HG03575 (cell line): ENCODE measurements around the gene MBD6.
"Not testable (repeated sequence)": the region's sequence is repeated elsewhere in the genome, so short reads cannot be mapped to it uniquely, and the experiment has no call there.

Experiments
- ATAC-seq: cut with Tn5 transposase; IDR thresholded peaks from one replicate; pipeline ENCODE4 v1.9.1; 2021; ENCODE audit not compliant: unreplicated experiment, insufficient number of reproducible peaks, low FRiP score; ENCODE audit errors: extremely low read depth

The MBD6 gene

DNA sequence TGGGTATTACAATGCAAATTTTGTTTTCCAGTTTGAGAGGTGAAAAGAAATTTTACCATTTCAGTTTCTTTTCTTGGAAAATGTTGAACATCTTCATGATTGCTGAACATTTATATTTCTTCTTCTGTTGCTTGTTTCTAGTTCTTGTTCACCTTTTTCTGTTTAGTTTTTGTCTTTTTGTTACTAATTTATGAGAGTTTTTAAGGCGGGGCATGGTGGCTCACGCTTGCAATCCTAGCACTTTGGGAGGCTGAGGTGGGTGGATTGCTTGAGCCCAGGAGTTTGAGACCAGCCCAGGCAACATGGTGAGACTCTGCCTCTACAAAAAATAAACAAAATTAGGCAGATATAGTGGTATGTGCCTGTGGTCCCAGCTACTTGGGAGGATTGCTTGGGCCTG, 37.9 kb downstream of the MBD6 start:
- ATAC-seq: no peak

DNA sequence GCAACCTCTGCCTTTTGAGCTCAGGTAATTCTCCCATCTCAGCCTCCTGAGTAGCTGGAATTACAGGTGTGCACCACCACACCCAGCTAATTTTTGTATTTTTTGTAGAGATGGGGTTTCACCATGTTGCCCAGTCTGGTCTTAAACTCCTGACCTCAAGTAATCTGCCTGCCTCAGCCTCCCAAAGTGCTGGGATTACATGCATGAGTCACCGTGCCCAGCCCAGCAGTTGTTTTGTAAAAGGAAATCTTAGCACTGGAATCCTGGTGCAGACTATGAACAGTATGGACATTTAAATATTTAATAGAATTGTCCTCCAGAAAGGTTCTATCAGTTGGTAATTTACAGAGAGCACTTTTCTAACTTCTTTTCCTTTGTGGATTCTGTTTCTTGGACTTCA, 38.5 kb downstream of the MBD6 start:
- ATAC-seq: not testable (repeated sequence)

DNA sequence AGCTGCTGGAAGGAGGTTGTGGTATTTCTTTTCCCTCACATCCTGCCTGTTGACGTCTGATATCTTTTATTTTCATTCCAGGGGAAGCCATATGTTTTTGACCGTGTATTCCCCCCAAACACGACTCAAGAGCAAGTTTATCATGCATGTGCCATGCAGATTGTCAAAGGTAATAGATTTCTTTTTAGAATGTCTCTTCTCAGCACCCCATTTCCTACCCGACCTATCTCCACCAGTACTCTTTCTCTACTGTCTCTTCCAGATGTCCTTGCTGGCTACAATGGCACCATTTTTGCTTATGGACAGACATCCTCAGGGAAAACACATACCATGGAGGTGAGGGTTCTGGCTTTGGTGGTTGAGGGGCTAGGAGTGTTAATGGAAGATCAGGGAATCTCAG, 40.7 kb downstream of the MBD6 start:
- no peak for ATAC-seq

DNA sequence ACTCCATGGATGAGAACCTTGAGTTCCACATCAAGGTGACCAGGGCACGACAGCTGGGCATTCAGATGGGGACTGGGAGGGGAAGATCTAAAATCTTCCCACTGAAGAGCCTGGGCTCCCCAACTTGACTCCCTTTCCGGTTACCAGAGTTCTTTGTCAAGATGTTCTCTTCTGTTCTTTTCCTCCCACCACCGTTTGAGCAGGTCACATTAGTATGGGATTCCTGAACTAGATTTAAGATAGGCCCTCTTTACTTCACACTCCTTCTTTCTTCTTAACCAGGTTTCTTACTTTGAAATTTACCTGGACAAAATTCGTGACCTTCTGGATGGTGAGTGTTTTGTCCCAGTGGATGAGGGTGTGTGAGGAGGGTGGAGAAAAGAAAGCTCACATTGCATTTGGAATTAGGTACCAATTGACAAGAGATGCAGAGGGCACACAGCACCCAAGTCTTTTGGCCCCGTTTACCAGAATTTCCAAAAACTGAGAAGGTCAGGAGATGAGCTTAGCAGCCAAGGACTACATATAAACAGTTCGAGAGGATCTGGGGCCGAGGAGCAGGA, 41.6 kb downstream of the MBD6 start:
- no peak for ATAC-seq

DNA sequence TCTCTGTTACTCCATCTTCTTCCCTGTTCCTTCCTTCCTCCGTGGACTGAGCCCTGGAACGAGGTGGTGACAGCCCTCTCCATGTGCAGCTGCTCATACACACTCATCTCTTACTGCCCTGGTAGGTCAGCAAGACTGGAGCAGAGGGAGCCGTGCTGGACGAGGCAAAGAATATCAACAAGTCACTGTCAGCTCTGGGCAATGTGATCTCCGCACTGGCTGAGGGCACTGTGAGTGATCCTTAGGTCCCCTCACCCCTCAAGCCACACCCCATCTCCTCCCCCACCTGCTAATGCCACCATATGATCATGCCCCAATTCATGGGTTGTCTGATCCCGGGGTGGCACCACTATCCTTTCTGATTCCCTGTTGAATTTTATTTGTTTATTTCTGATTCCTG, 46.2 kb downstream of the MBD6 start:
- no peak for ATAC-seq

DNA sequence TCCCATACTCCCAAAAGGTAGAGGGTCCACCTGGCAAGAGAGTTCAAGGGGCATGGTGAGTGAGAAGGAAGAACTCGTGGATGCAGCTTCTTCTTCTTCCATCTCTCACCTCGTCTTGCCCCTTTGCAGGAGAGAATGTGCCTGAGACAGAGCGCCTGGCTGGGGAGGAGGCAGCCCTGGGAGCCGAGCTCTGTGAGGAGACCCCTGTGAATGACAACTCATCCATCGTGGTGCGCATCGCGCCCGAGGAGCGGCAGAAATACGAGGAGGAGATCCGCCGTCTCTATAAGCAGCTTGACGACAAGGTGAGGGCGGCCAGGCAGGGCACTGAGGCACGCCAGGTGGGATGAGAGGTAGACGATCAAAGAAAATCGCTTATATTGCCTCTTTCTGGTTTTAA, 47.2 kb downstream of the MBD6 start:
- ATAC-seq: no peak

DNA sequence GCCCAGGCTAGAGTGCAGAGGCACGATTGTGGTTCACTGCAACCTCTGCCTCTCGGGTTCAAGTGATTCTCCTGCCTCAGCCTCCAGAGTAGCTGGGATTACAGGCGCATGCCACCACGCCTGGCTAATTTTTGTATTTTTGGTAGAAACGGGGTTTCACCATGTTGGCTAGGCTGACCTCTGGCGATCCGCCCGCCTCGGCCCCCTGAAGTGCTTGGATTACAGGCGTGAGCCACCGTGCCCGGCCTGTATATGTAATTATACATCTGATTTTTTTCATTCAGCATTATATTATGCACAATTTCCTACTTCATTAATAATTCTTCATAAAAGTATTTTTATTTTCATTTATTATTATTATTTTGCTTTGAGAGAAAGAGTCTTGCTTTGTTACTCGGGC, 47.8 kb downstream of the MBD6 start:
- ATAC-seq: not testable (repeated sequence)

DNA sequence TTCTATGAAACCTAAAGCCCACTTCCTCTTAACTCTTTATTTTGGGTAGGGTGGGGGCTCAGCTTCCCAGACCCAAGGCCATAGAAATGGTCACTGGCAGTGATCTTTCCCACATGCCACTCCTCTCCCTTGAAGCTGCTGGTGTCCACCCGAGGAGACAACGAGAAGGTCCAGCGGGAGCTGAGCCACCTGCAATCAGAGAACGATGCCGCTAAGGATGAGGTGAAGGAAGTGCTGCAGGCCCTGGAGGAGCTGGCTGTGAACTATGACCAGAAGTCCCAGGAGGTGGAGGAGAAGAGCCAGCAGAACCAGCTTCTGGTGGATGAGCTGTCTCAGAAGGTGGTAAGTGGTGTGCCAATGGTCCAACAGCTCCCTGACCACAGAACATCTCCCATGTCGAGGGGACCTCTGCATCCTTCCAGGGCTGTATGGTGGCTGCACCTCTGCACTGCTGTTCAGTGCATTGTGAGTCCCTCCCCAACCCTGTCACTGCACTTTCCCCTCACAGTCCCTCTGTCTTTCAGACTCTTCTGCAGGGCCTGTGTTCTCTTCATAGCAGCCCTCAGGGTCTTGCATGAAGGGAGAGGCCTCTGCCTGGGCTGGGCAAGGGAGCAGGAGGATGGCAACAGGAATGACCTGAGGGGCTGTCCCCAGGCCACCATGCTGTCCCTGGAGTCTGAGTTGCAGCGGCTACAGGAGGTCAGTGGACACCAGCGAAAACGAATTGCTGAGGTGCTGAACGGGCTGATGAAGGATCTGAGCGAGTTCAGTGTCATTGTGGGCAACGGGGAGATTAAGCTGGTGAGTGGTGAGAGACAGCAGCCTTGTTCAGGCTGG, 49.5 kb downstream of the MBD6 start:
- ATAC-seq: no peak

DNA sequence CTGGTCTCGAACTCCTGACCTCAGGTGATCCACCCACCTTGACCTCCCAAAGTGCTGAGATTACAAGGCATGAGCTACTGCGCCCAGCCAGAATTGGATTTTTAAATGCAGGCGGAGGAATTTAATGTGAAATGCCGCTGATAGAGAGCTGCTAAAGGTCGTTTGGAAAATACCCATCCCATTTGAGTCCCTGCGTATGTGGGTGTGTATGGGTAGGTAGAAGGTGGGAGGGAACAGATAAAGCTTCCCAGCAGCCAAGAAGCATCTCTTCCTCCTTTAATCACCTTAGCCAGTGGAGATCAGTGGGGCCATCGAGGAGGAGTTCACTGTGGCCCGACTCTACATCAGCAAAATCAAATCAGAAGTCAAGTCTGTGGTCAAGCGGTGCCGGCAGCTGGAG, 52.2 kb downstream of the MBD6 start:
- no peak for ATAC-seq

DNA sequence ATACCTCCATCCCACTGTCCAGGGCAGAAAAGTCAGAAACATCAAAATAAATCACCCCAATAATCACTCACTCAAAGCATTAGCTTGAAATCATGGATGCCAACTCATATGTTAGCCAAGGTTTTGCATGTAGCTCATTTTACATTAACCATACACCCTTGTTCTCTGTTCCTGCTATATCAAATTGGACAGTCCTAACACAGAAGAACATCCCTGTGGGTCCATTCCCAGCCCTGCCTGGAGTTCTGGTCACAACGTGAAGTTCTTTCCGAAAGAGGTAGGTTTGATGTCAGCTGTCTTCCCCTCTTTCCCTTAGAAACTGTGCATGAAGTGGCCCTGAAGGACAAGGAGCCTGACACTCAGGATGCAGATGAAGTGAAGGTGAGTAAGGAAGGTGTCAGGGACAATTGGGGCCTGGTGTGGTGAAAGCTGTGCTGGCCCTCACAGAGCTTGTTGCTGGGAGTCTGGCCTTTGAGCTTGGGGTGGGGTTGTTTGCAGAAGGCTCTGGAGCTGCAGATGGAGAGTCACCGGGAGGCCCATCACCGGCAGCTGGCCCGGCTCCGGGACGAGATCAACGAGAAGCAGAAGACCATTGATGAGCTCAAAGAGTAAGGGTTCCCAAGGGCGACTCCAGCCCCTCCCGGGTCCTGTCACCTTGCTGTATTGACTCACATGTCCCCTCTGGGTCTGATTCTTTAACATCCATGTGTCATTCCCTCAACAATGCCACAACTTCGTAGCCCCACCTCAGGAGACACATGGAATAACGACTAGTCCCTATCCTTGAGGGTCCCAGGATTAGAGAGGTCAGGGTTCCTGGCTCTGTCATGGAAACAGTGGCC, 53.4 kb downstream of the MBD6 start:
- ATAC-seq: no peak

DNA sequence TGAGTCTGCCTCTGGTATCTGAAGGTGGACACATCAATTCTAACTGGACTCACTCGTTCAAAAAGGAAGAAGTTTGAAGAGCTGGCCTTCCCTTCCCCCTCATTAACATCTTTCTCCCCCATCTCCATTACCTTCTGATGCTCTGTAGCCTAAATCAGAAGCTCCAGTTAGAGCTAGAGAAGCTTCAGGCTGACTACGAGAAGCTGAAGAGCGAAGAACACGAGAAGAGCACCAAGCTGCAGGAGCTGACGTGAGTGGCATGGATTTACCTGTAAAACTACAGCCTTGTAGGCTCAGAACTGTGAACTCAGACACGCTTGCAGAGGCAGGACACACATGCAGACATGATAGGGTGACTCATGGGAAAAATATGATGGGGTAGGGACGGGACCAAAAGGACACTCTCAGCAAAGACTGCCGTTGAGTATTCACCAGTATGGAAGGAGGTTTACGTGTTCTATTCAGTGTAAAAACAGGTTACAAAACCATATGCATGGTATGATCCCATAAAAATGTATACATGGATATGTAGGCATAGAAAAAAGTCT, 54.1 kb downstream of the MBD6 start:
- no peak for ATAC-seq

DNA sequence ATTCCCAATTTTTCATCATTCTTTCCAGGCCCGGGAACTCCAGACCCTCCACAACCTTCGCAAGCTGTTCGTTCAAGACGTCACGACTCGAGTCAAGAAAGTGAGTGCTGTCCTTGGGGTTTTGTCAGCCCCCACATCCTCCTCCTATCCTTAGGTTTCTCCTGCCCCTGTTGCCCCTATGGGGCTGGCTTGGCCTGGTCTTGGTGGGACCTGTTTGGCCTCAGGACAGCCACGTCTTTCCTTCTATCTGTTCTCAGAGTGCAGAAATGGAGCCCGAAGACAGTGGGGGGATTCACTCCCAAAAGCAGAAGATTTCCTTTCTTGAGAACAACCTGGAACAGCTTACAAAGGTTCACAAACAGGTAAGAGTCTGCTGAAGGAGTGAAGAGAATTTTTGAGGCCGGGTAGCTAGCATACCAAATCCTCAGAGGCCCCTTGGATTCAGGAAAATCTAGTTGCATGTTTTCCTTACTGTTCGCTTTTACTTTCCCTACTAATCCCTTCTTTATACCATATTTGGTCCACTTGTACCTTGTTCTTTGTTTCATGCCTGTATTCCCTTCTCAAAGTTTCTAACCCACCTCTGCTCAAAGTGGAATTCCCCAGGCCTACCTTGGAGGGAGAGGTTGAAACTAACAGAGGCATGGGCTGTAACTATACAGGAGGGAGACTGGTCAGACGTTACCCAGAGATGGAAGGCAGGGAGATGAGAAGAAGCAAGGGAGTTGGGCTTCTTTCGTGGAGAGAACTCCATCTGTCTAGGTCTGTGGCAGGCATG, 55.5 kb downstream of the MBD6 start:
- no peak for ATAC-seq

DNA sequence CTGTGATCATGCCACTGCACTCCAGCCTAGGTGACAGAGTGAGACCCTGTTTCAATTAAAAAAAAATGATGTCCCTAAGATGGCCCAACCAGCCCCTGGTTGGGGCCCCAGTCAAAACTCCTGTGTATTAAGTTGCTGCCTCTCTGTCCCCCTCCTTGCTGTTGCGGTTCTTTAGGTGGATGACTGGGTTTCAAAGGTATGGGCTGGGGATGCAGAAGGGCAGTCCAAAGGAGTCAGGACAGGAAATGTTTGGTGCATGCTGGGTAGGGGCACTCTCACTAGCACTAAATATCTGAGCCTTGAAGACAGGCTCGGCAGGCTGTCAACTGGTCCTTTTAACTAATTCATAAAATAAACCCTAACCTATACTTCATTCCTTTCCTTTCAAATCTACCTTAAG, 56.4 kb downstream of the MBD6 start:
- no peak for ATAC-seq
